A549 (cell line): ENCODE measurements around the gene TMPRSS11F. TPM values are rescaled to one million over a fixed set of nuclear protein-coding genes. Genes with fewer than 3 reads are reported as not detected.

Experiments used
- ATAC-seq, 2 experiments: fragments of 200-7000 bp in 1 of 2; fragments of >200 bp in 1 of 2; cut with Nextera tagmentation in 1 of 2; cut with Tn5 transposase in 1 of 2; 3 replicates each; pipeline versions ENCODE4 v1.8.0 to v1.9.1; 2018 to 2020; ENCODE audit warnings: mild to moderate bottlenecking in 1 of 2, moderate library complexity in 1 of 2
- CTCF ChIA-PET: fragments of 300-600 bp; sonication (Branson Sonifier 250); formaldehyde crosslinking; extraction: SDS; loops from one replicate; lab custom pipeline; 2021; ENCODE audit warnings: antibody characterized with exemption, inconsistent platforms; lab: Yijun Ruan, JAX
- POLR2A ChIA-PET: fragments of 350-600 bp; formaldehyde crosslinking; extraction: SDS; loops from one replicate; lab custom pipeline; 2021; ENCODE audit warnings: antibody characterized with exemption, inconsistent platforms; lab: Yijun Ruan, JAX
- DNase-seq, 2 experiments: peaks; one replicate each; pipeline versions ENCODE4 v3.0.0 to v3.0.0-alpha.2; 2011 to 2016; ENCODE audit warnings: low read depth in 1 of 2, low spot score in 1 of 2
- FAIRE-seq: peaks from 2 replicates; lab custom pipeline; 2011; peaks lifted over from hg19 to GRCh38; lab: Jason Lieb, UNC
- H3K27ac ChIP-seq, 2 experiments: fragments of >200 bp; sonication (Bioruptor Twin); formaldehyde crosslinking; 3 replicates each; pipeline ENCODE4 v1.5.1; 2016 to 2017
- H3K4me1 ChIP-seq: fragments of >200 bp; sonication (Bioruptor Twin); formaldehyde crosslinking; 3 replicates; pipeline ENCODE4 v1.6.1; 2016
- H3K4me2 ChIP-seq: fragments of >200 bp; sonication (Bioruptor Twin); formaldehyde crosslinking; 3 replicates; pipeline ENCODE4 v1.6.1; 2016
- H3K4me3 ChIP-seq: fragments of >200 bp; sonication (Bioruptor Twin); formaldehyde crosslinking; 3 replicates; pipeline ENCODE4 v1.5.1; 2016
- H3K9me3 ChIP-seq: fragments of >200 bp; sonication (Bioruptor Twin); formaldehyde crosslinking; 3 replicates; pipeline ENCODE4 v1.6.1; 2016
- BHLHE40 ChIP-seq: IDR thresholded peaks from 2 replicates; pipeline ENCODE4 v1.6.1; 2012; ENCODE audit warnings: low read depth, low read length, inconsistent platforms
- CBX2 ChIP-seq: fragments of 200-600 bp; sonication (generic); IDR thresholded peaks from 2 replicates; pipeline ENCODE4 v1.6.1; 2016; ENCODE audit warnings: low read depth, mild to moderate bottlenecking, borderline replicate concordance
- CEBPB ChIP-seq, 2 experiments: fragments of >200 bp in 1 of 2; sonication (Bioruptor Twin) in 1 of 2; formaldehyde crosslinking in 1 of 2; IDR thresholded peaks; 2 replicates each; pipeline ENCODE4 v1.6.1; 2012 to 2016
- CHD2 ChIP-seq: fragments of 150-350 bp; IDR thresholded peaks from 2 replicates; pipeline ENCODE4 v1.6.1; 2014; ENCODE audit warnings: low read length; ENCODE audit not compliant: partially characterized antibody
- CTCF ChIP-seq: fragments of >200 bp; sonication (Bioruptor Twin); formaldehyde crosslinking; IDR thresholded peaks from 3 replicates; pipeline ENCODE4 v1.5.1; 2016
- EHF ChIP-seq: fragments of 250-450 bp; sonication (Bioruptor Pico); IDR thresholded peaks from 2 replicates; pipeline ENCODE4 v1.5.0; 2020; ENCODE audit warnings: mild to moderate bottlenecking
- ELK1 ChIP-seq: fragments of 150-350 bp; IDR thresholded peaks from 2 replicates; pipeline ENCODE4 v1.6.1; 2014; ENCODE audit warnings: low read depth, mild to moderate bottlenecking, low read length
- EP300 ChIP-seq, 2 experiments: fragments of >200 bp; sonication (Bioruptor Twin); formaldehyde crosslinking; IDR thresholded peaks; 2 replicates in 1 of 2; 3 replicates in 1 of 2; pipeline ENCODE4 v1.6.1; 2016 to 2017
- ESRRA ChIP-seq: fragments of 150-350 bp; IDR thresholded peaks from 2 replicates; pipeline ENCODE4 v1.6.1; 2014; ENCODE audit warnings: mild to moderate bottlenecking, low read length, borderline replicate concordance
- FOSL2 ChIP-seq, 2 experiments: fragments of 450-650 bp in 1 of 2; fragments of >200 bp in 1 of 2; sonication (Bioruptor Twin) in 1 of 2; formaldehyde crosslinking; IDR thresholded peaks; 2 replicates each; pipeline versions ENCODE4 v1.5.0 to v1.6.1; 2016 to 2020; ENCODE audit warnings: mild to moderate bottlenecking in 1 of 2, moderate library complexity in 1 of 2
- GATA3 ChIP-seq: IDR thresholded peaks from 2 replicates; pipeline ENCODE4 v1.6.1; 2012; ENCODE audit warnings: borderline replicate concordance
- HEYL ChIP-seq: fragments of 250-450 bp; sonication (Bioruptor Pico); IDR thresholded peaks from 2 replicates; pipeline ENCODE4 v1.8.0; 2021; ENCODE audit warnings: mild to moderate bottlenecking, moderate library complexity
- HOXA7 ChIP-seq: fragments of 250-450 bp; sonication (Bioruptor Pico); IDR thresholded peaks from 2 replicates; pipeline ENCODE4 v1.5.0; 2020; ENCODE audit warnings: mild to moderate bottlenecking, moderate library complexity
- HOXB13 ChIP-seq: fragments of 250-450 bp; sonication (Bioruptor Pico); IDR thresholded peaks from 2 replicates; pipeline ENCODE4 v1.5.0; 2020; ENCODE audit warnings: low read depth, mild to moderate bottlenecking, moderate library complexity
- JUNB ChIP-seq: fragments of >200 bp; sonication (Bioruptor Twin); formaldehyde crosslinking; IDR thresholded peaks from 2 replicates; pipeline ENCODE4 v1.6.1; 2016
- KDM1A ChIP-seq: fragments of 200-600 bp; sonication (generic); IDR thresholded peaks from 2 replicates; pipeline ENCODE4 v1.6.1; 2016; ENCODE audit warnings: low read depth, mild to moderate bottlenecking
- MAX ChIP-seq: IDR thresholded peaks from 2 replicates; pipeline ENCODE4 v1.6.1; 2012
- MAZ ChIP-seq: fragments of 150-350 bp; IDR thresholded peaks from 2 replicates; pipeline ENCODE4 v1.6.1; 2014; ENCODE audit warnings: antibody characterized with exemption, low read depth, low read length, borderline replicate concordance
- NFE2L2 ChIP-seq: fragments of 150-350 bp; conservative IDR thresholded peaks from 2 replicates; pipeline ENCODE4 v1.6.1; 2014; ENCODE audit warnings: low read length
- NPAS2 ChIP-seq: fragments of 250-450 bp; sonication (Bioruptor Pico); IDR thresholded peaks from 2 replicates; pipeline ENCODE4 v1.8.0; 2022; ENCODE audit warnings: mild to moderate bottlenecking, moderate library complexity, borderline replicate concordance
- POLR2A ChIP-seq: IDR thresholded peaks from 2 replicates; pipeline ENCODE4 v1.6.1; 2012; ENCODE audit warnings: mild to moderate bottlenecking, low read length
- RARB ChIP-seq: fragments of 250-450 bp; sonication (Bioruptor Pico); IDR thresholded peaks from 2 replicates; pipeline ENCODE4 v1.8.0; 2021; ENCODE audit warnings: mild to moderate bottlenecking, moderate library complexity
- REST ChIP-seq: fragments of 200-600 bp; sonication (generic); IDR thresholded peaks from 2 replicates; pipeline ENCODE4 v1.6.1; 2016; ENCODE audit warnings: antibody characterized with exemption, mild to moderate bottlenecking, moderate library complexity
- TP53 ChIP-seq: fragments of 250-450 bp; sonication (Bioruptor Pico); IDR thresholded peaks from 2 replicates; pipeline ENCODE4 v1.5.0; 2021; ENCODE audit warnings: mild to moderate bottlenecking, moderate library complexity
- USF2 ChIP-seq: fragments of 450-650 bp; IDR thresholded peaks from 2 replicates; pipeline ENCODE4 v1.6.1; 2014; ENCODE audit warnings: antibody characterized with exemption
- ZC3H11A ChIP-seq: fragments of 450-650 bp; IDR thresholded peaks from 2 replicates; pipeline ENCODE4 v1.6.1; 2014; ENCODE audit warnings: antibody characterized with exemption, mild to moderate bottlenecking
- ZFP36 ChIP-seq: fragments of 450-650 bp; IDR thresholded peaks from 2 replicates; pipeline ENCODE4 v1.6.1; 2014; ENCODE audit warnings: borderline replicate concordance; ENCODE audit not compliant: partially characterized antibody
- ZNF302 ChIP-seq: fragments of 250-450 bp; sonication (Bioruptor Pico); IDR thresholded peaks from 2 replicates; pipeline ENCODE4 v1.9.0; 2021; ENCODE audit warnings: inconsistent platforms, mild to moderate bottlenecking, moderate library complexity
- WGBS: methylation state at CpG from one replicate; pipeline ENCODE4 v1.1.6; 2017; ENCODE audit errors: missing lambda C conversion rate; 5-methylcytosine and 5-hydroxymethylcytosine counted together
- polyA plus RNA-seq, 4 experiments: library from polyadenylated mRNA; depleted of rRNA in 3 of 4; stranded (reverse); fragments of >200 nt; fragmentation: RNase III in 1 of 4; extraction: RNeasy Plus Mini Kit Qiagen cat#74134 plus additional on column Dnase treatment in 1 of 4; gene quantifications; 2 replicates in 3 of 4; 3 replicates in 1 of 4; pipeline ENCODE4 v1.2.3, GENCODE V29; 2011 to 2017

TMPRSS11F gene
- polyA plus RNA-seq, 2 of the 4 experiments (the other 2 are of a cell fraction): not detected

- FAIRE-seq (no peak), DNase-seq (no peak), ATAC-seq (no peak)
- CTCF ChIA-PET: interaction anchor here (0.8 to 1.1 kb wide), 2 partner anchors 9 to 178 kb away, joined by 3 read pairs; no protein-coding TSS in a partner anchor
- POLR2A ChIA-PET: no interaction called here
- TF ChIP-seq FOSL2 (IDR thresholded peaks at IDR 0.05): no peak
- no peak for TF ChIP-seq FOSL2 (CRISPR knock-in tag; IDR thresholded peaks at IDR 0.05)
- TF ChIP-seq RARB (CRISPR knock-in tag): no peak
- TF ChIP-seq CBX2: no peak
- TF ChIP-seq HOXA7 (CRISPR knock-in tag): no peak
- no peak for TF ChIP-seq JUNB
- TF ChIP-seq EP300 (IDR thresholded peaks at IDR 0.05): no peak
- no peak for TF ChIP-seq ZC3H11A
- TF ChIP-seq CTCF: no peak
- TF ChIP-seq ELK1: no peak
- TF ChIP-seq NPAS2: no peak
- TF ChIP-seq ESRRA: no peak
- TF ChIP-seq BHLHE40: no peak
- no peak for TF ChIP-seq TP53
- no peak for TF ChIP-seq EHF
- no peak for TF ChIP-seq HOXB13 (CRISPR knock-in tag)
- no peak for TF ChIP-seq ZFP36
- TF ChIP-seq GATA3: no peak
- TF ChIP-seq MAX: no peak
- Histone ChIP-seq H3K4me1 (no peaks in the 10 kb centered on the region), H3K4me2 (no peak overlapping the region), H3K4me3 (no peak overlapping the region), H3K9me3 (no peaks in the 10 kb centered on the region), H3K27ac (no peak overlapping the region)
- 5% methylated on average over 2 of the region's 2 CpGs for WGBS
Observed at GRCh38 chr4:68167166-68167565, 37.5 kb upstream of the TMPRSS11F start.

GRCh38 chr4:68163754-68164153, 34.1 kb upstream of the TMPRSS11F start:
- CTCF ChIA-PET: no interaction called here
- POLR2A ChIA-PET: no interaction called here
- TF ChIP-seq POLR2A: no peak
- no peak for TF ChIP-seq ZFP36
- TF ChIP-seq REST: no peak
- no peak for TF ChIP-seq NFE2L2
- TF ChIP-seq HEYL (CRISPR knock-in tag): no peak
- TF ChIP-seq HOXA7 (CRISPR knock-in tag): no peak
- TF ChIP-seq ZNF302 (CRISPR knock-in tag): no peak
- no peak for TF ChIP-seq CHD2
- no peak for TF ChIP-seq USF2
- TF ChIP-seq KDM1A: no peak
- no peak for TF ChIP-seq MAZ
- no peak for TF ChIP-seq HOXB13 (CRISPR knock-in tag)
- TF ChIP-seq MAX: no peak
- no peak for TF ChIP-seq CTCF
- no peak for TF ChIP-seq NPAS2
- no peak for TF ChIP-seq CEBPB (IDR thresholded peaks at IDR 0.05)
- TF ChIP-seq, all 56 proteins: peak for 0
- WGBS: 36% methylated on average over 1 of the region's 1 CpG
- Histone ChIP-seq H3K4me3 (no peak overlapping the region), H3K27ac (no peak overlapping the region), H3K4me1 (no peaks in the 10 kb centered on the region), H3K4me2 (no peak overlapping the region), H3K9me3 (no peaks in the 10 kb centered on the region)
- no peak for ATAC-seq
- FAIRE-seq: no peak
- DNase-seq: no peak
